ENCODE results near the gene TWIST2.

The TWIST2 gene

DNA sequence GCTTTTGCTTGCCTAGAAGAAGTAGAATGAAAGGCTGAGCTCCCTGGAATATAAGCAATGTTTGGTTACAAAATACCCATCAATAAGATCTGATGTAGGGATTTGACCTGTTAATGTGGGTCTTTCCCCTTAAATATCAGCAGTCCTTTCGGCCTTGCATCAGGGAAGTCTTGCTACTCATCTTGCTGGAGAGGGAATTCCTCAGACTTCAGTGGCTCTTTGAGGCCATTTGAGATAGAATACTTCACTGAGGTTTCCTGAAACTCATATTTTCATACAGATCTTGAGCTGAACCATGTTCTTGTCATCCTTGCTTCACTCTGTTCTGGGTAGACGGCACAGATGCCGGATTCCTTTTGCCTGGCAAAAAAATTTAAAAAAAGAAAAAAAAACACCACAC is 3.9 kb downstream of the TWIST2 start:
- no peak overlapping the region for H3K9ac ChIP-seq (ENCODE audit: low read length)
- no peaks in the 10 kb centered on the region for H3K79me2 ChIP-seq (ENCODE audit: low read length)
- H3K27me3 ChIP-seq (replicated peaks; ENCODE audit: insufficient read depth, low read length): peaks cover 58% of the 10 kb centered on the region
- H3K27ac ChIP-seq (ENCODE audit: low read length): no peak overlapping the region
- DNase-seq: no peak
- H3K9me2 ChIP-seq (replicated peaks; ENCODE audit: insufficient read depth, low read length): no peaks in the 10 kb centered on the region
- no peaks in the 10 kb centered on the region for H3F3A ChIP-seq (ENCODE audit: insufficient read depth, low read length)
- H3K9me3 ChIP-seq (replicated peaks; ENCODE audit: insufficient read depth, low read length): no peaks in the 10 kb centered on the region
- H3K4me2 ChIP-seq (ENCODE audit: low read depth, low read length): no peak overlapping the region
- no peak overlapping the region for H3K4me3 ChIP-seq (ENCODE audit: low read length)
- no peaks in the 10 kb centered on the region for H3K4me1 ChIP-seq (ENCODE audit: low read length)
- no peaks in the 10 kb centered on the region for H4K20me1 ChIP-seq (ENCODE audit: insufficient read depth, low read length)
- no peak overlapping the region for H2AFZ ChIP-seq (ENCODE audit: low read length)
- H3K36me3 ChIP-seq (replicated peaks; ENCODE audit: insufficient read depth, low read length): no peaks in the 10 kb centered on the region
- TF ChIP-seq, protein P1, sequence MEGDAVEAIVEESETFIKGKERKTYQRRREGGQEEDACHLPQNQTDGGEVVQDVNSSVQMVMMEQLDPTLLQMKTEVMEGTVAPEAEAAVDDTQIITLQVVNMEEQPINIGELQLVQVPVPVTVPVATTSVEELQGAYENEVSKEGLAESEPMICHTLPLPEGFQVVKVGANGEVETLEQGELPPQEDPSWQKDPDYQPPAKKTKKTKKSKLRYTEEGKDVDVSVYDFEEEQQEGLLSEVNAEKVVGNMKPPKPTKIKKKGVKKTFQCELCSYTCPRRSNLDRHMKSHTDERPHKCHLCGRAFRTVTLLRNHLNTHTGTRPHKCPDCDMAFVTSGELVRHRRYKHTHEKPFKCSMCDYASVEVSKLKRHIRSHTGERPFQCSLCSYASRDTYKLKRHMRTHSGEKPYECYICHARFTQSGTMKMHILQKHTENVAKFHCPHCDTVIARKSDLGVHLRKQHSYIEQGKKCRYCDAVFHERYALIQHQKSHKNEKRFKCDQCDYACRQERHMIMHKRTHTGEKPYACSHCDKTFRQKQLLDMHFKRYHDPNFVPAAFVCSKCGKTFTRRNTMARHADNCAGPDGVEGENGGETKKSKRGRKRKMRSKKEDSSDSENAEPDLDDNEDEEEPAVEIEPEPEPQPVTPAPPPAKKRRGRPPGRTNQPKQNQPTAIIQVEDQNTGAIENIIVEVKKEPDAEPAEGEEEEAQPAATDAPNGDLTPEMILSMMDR (IDR thresholded peaks at IDR 0.05; ENCODE audit: low read length): no peak
- no peak for TF ChIP-seq EZH2phosphoT487 (IDR thresholded peaks at IDR 0.05; ENCODE audit: low read length)
- no peak for TF ChIP-seq EZH2 (optimal IDR thresholded peaks at IDR 0.05; ENCODE audit: low read depth, low read length)

DNA sequence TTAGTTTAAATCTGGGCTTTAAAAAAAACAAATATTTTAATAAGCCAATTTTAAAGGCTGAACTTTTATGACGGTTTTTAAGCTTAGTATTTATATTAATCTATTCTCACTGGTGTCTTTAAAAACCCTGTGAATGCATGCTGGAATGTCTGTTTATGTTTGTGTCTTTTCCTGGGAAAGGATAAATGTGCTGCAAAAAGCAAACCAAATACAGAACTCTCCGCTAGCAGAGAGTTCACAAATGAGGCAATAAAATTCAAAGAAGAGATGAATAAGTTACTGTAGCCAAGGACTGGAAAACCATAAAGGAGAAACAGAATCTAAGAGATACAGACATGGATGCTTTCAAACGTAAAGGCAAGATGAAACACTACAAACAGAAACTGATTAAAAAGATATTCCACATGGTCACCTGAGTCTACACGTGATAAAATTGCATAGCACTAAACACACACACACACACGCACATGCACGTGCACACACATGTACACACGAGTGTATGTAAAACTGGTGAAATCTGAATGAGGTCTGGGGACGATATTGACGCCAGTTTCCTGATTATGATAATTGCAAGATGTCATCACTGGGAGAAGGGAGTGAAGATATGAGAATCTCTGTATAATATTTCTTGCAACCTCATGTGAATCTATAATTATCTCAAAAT is 4.5 kb downstream of the TWIST2 start:
- H3K9me3 ChIP-seq (replicated peaks; ENCODE audit: insufficient read depth, low read length): no peaks in the 10 kb centered on the region
- TF ChIP-seq EZH2 (optimal IDR thresholded peaks at IDR 0.05; ENCODE audit: low read depth, low read length) (no peak), EZH2phosphoT487 (IDR thresholded peaks at IDR 0.05; ENCODE audit: low read length) (no peak)
- TF ChIP-seq, protein P1 (IDR thresholded peaks at IDR 0.05; ENCODE audit: low read length): no peak
- H2AFZ ChIP-seq (ENCODE audit: low read length): no peak overlapping the region
- no peak for DNase-seq
- H3K36me3 ChIP-seq (replicated peaks; ENCODE audit: insufficient read depth, low read length): no peaks in the 10 kb centered on the region
- H3F3A ChIP-seq (ENCODE audit: insufficient read depth, low read length): no peaks in the 10 kb centered on the region
- no peaks in the 10 kb centered on the region for H3K79me2 ChIP-seq (ENCODE audit: low read length)
- no peak overlapping the region for H3K27ac ChIP-seq (ENCODE audit: low read length)
- peaks cover 64% of the 10 kb centered on the region for H3K27me3 ChIP-seq (replicated peaks; ENCODE audit: insufficient read depth, low read length)
- no peaks in the 10 kb centered on the region for H4K20me1 ChIP-seq (ENCODE audit: insufficient read depth, low read length)
- no peaks in the 10 kb centered on the region for H3K9me2 ChIP-seq (replicated peaks; ENCODE audit: insufficient read depth, low read length)
- no peaks in the 10 kb centered on the region for H3K4me1 ChIP-seq (ENCODE audit: low read length)
- no peak overlapping the region for H3K9ac ChIP-seq (ENCODE audit: low read length)
- H3K4me2 ChIP-seq (ENCODE audit: low read depth, low read length): no peak overlapping the region
- H3K4me3 ChIP-seq (ENCODE audit: low read length): no peak overlapping the region

DNA sequence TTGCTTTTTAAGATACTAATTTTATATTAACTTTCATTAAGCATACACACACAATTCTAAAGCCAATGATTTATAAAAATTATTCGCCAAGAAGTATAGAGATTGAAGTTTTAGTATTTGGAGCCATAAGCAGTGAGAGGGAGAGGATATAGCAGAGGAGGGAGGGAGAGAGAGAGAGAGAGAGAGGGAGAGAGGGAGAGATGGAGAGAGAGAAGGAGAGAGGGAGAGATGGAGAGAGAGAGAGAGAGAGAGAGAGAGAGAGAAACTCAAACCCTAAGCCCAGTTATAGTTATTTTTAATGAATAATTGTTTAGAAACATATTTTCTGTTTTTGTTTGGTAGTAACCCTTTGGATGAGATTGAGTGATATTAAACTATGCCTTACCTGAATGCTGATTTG is 5.3 kb downstream of the TWIST2 start:
- no peak overlapping the region for H3K4me3 ChIP-seq (ENCODE audit: low read length)

More for the DNA sequence above, 5.3 kb downstream of the TWIST2 start:
- Histone ChIP-seq H3K9ac (ENCODE audit: low read length) (no peak overlapping the region), H2AFZ (ENCODE audit: low read length) (no peak overlapping the region), H3K79me2 (ENCODE audit: low read length) (no peaks in the 10 kb centered on the region), H4K20me1 (ENCODE audit: insufficient read depth, low read length) (no peaks in the 10 kb centered on the region), H3F3A (ENCODE audit: insufficient read depth, low read length) (no peaks in the 10 kb centered on the region), H3K4me1 (ENCODE audit: low read length) (no peaks in the 10 kb centered on the region), H3K36me3 (replicated peaks; ENCODE audit: insufficient read depth, low read length) (no peaks in the 10 kb centered on the region), H3K4me2 (ENCODE audit: low read depth, low read length) (no peak overlapping the region), H3K9me3 (replicated peaks; ENCODE audit: insufficient read depth, low read length) (no peaks in the 10 kb centered on the region), H3K9me2 (replicated peaks; ENCODE audit: insufficient read depth, low read length) (no peaks in the 10 kb centered on the region), H3K27ac (ENCODE audit: low read length) (no peak overlapping the region), H3K27me3 (replicated peaks; ENCODE audit: insufficient read depth, low read length) (peaks cover 69% of the 10 kb centered on the region)
- TF ChIP-seq, protein P1 (IDR thresholded peaks at IDR 0.05; ENCODE audit: low read length): no peak
- no peak for TF ChIP-seq EZH2 (optimal IDR thresholded peaks at IDR 0.05; ENCODE audit: low read depth, low read length)
- TF ChIP-seq EZH2phosphoT487 (IDR thresholded peaks at IDR 0.05; ENCODE audit: low read length): no peak
- DNase-seq: no peak
